ENCODE data around the gene MAP3K14.
"Not testable (repeated sequence)": the region's sequence is repeated elsewhere in the genome, so short reads cannot be mapped to it uniquely, and the experiment has no call there.

DNA sequence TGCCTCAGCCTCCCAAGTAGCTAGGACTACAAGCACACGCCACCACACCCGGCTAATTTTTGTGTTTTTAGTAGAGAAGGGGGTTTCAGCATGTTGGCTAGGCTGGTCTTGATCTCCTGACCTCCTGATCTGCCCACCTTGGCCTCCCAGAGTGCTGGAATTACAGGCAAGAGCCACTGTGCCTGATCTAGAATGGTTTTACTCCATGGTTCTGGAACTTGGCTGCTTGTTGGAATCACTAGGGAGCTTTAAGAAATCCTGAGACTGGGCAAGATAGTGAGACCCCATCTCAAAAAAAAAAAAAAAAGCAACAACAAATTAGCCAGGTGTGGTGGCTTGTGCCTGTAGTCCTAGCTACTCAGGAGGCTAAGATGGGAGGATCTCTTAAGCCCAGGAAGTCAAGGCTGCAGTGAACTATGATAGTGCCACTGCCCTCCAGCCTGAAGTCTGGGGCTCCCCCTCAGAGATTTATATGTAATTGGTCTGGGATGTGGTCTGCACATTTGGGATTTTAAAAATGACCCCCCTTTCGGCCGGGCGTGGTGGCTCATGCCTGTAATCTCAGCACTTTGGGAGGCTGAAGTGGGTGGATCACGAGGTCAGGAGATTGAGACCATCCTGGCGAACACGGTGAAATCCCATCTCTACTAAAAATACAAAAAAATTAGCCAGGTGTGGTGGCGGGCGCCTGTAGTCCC is 27.3 kb upstream of the MAP3K14 start:
- TF ChIP-seq TCF7 (IDR thresholded peaks at IDR 0.05; ENCODE audit: borderline replicate concordance); BACH1 (IDR thresholded peaks at IDR 0.05; ENCODE audit: borderline replicate concordance); CHD1 (IDR thresholded peaks at IDR 0.05; ENCODE audit: low read depth, low read length): not testable (repeated sequence)
- TF ChIP-seq, protein P1, sequence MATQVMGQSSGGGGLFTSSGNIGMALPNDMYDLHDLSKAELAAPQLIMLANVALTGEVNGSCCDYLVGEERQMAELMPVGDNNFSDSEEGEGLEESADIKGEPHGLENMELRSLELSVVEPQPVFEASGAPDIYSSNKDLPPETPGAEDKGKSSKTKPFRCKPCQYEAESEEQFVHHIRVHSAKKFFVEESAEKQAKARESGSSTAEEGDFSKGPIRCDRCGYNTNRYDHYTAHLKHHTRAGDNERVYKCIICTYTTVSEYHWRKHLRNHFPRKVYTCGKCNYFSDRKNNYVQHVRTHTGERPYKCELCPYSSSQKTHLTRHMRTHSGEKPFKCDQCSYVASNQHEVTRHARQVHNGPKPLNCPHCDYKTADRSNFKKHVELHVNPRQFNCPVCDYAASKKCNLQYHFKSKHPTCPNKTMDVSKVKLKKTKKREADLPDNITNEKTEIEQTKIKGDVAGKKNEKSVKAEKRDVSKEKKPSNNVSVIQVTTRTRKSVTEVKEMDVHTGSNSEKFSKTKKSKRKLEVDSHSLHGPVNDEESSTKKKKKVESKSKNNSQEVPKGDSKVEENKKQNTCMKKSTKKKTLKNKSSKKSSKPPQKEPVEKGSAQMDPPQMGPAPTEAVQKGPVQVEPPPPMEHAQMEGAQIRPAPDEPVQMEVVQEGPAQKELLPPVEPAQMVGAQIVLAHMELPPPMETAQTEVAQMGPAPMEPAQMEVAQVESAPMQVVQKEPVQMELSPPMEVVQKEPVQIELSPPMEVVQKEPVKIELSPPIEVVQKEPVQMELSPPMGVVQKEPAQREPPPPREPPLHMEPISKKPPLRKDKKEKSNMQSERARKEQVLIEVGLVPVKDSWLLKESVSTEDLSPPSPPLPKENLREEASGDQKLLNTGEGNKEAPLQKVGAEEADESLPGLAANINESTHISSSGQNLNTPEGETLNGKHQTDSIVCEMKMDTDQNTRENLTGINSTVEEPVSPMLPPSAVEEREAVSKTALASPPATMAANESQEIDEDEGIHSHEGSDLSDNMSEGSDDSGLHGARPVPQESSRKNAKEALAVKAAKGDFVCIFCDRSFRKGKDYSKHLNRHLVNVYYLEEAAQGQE (IDR thresholded peaks at IDR 0.05; ENCODE audit: low read depth, low read length) = not testable (repeated sequence)
- TF ChIP-seq, protein P2, sequence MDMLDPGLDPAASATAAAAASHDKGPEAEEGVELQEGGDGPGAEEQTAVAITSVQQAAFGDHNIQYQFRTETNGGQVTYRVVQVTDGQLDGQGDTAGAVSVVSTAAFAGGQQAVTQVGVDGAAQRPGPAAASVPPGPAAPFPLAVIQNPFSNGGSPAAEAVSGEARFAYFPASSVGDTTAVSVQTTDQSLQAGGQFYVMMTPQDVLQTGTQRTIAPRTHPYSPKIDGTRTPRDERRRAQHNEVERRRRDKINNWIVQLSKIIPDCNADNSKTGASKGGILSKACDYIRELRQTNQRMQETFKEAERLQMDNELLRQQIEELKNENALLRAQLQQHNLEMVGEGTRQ (IDR thresholded peaks at IDR 0.05; ENCODE audit: borderline replicate concordance, low read depth, low read length) = not testable (repeated sequence)
- TF ChIP-seq, protein P3, sequence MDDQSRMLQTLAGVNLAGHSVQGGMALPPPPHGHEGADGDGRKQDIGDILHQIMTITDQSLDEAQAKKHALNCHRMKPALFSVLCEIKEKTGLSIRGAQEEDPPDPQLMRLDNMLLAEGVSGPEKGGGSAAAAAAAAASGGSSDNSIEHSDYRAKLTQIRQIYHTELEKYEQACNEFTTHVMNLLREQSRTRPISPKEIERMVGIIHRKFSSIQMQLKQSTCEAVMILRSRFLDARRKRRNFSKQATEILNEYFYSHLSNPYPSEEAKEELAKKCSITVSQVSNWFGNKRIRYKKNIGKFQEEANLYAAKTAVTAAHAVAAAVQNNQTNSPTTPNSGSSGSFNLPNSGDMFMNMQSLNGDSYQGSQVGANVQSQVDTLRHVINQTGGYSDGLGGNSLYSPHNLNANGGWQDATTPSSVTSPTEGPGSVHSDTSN (IDR thresholded peaks at IDR 0.05; ENCODE audit: insufficient replicate concordance, low read depth, low read length) = not testable (repeated sequence)

Data from GM12878 (cell line).